Measurements from ENCODE around the gene ROCK2.

Gene ROCK2

DNA sequence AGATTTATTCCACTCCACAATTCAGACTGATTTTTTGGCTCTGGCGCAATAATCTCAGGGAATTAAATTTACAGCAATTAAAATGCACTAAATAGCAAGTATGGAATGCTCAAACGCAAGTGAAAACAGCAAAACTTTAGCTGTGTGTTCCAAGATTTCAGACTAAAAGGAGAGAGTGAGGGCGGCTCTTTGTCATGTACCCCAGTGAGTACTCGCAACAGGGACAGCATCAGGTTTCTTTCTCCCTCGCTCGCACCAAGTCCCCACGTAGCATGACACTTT lies 1.1 kb downstream of the ROCK2 start:
- in situ Hi-C loops (cut with MboI; ENCODE audit: low sequenced_read_pairs, unreplicated experiment), result no loop called here
- TF ChIP-seq CTCF (IDR thresholded peaks at IDR 0.05; ENCODE audit: borderline replicate concordance, control extremely low read depth, extremely low read depth, insufficient read depth, missing control alignments), result no peak
- DNase-seq (ENCODE audit: low spot score), result no peak

DNA sequence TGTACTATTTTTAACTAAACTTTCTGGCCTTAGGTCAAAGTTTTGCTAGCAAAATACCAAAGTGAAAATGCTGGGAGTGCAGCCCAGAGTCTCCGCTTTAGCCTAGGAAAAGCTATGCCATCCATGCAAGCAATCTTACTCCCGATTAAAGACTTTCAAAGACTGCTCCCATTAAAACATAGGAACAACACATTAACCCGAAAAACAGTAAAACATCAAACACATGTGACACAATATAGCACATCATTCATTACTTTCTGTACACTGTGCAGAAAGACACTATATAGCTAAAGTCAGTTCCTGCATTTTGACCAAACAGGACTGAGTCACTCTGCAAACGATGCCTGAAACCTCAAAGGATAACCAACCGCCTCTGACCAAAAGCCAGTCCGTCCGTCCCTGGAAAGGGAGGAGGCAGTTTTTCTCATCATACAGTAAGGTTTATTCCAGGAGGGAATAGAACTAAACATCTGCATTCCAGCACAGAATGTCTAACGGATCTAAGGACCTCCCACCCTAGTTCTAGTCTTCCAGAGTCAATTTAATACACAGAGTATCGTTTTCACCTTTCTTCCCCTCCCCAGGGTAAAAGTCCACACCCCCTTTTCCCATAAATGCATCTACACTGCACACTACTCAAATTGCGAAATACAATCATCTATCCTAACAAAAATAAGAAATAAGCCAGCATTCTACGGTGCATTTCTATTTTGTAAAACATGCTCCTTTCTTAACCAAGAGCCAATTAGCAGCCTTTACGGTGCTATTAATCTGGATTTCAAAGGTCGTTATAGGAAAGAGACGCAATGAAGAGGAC lies 1.7 kb downstream of the ROCK2 start:
- TF ChIP-seq CTCF (IDR thresholded peaks at IDR 0.05; ENCODE audit: borderline replicate concordance, control extremely low read depth, extremely low read depth, insufficient read depth, missing control alignments), result no peak
- DNase-seq (ENCODE audit: low spot score), result no peak
- in situ Hi-C loops (cut with MboI; ENCODE audit: low sequenced_read_pairs, unreplicated experiment), result no loop called here

GRCh38 chr2:11340717-11341116 lies 3.7 kb downstream of the ROCK2 start:
- TF ChIP-seq CTCF (IDR thresholded peaks at IDR 0.05; ENCODE audit: borderline replicate concordance, control extremely low read depth, extremely low read depth, insufficient read depth, missing control alignments), result no peak
- in situ Hi-C loops (cut with MboI; ENCODE audit: low sequenced_read_pairs, unreplicated experiment), result no loop called here
- no peak for DNase-seq (ENCODE audit: low spot score)

- no peak for TF ChIP-seq CTCF (IDR thresholded peaks at IDR 0.05; ENCODE audit: borderline replicate concordance, control extremely low read depth, extremely low read depth, insufficient read depth, missing control alignments)
- in situ Hi-C loops (cut with MboI; ENCODE audit: low sequenced_read_pairs, unreplicated experiment), result no loop called here
- no peak for DNase-seq (ENCODE audit: low spot score)
These were observed 4.8 kb downstream of the ROCK2 start for GRCh38 chr2:11339508-11340083.

DNA sequence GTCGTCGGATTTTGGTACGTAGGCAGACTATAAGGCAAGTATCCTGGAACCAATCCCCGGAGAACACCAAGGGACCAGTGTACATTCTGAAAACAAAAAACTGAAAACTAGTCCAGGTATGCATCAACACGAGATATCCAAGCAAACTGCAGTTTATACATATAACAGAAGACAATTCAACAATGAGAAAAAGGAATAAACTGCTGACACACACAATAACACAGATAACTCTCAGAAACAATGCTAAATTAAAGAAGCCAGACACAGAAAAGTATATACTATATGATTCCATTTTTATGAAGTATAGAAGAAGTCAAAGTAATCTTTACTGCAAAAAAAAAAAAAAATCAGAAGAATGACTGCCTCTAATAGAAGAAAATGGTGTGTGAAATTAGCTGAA lies 5.9 kb downstream of the ROCK2 start:
- in situ Hi-C loops (cut with MboI; ENCODE audit: low sequenced_read_pairs, unreplicated experiment), result no loop called here
- no peak for DNase-seq (ENCODE audit: low spot score)
- no peak for TF ChIP-seq CTCF (IDR thresholded peaks at IDR 0.05; ENCODE audit: borderline replicate concordance, control extremely low read depth, extremely low read depth, insufficient read depth, missing control alignments)

GRCh38 chr2:11337909-11338308 lies 6.5 kb downstream of the ROCK2 start:
- in situ Hi-C loops (cut with MboI; ENCODE audit: low sequenced_read_pairs, unreplicated experiment), result no loop called here
- DNase-seq (ENCODE audit: low spot score), result no peak

More at GRCh38 chr2:11337909-11338308, 6.5 kb downstream of the ROCK2 start:
- TF ChIP-seq CTCF (IDR thresholded peaks at IDR 0.05; ENCODE audit: borderline replicate concordance, control extremely low read depth, extremely low read depth, insufficient read depth, missing control alignments), result no peak

Measured in GM13976 (cell line).